C4-2B (cell line): ENCODE results near the gene MAPKAPK2.

Experiments used
- ZFX ChIP-seq: fragments of 450-650 bp; IDR thresholded peaks from 2 replicates; pipeline ENCODE4 v1.6.1; 2017
- TF ChIP-seq, protein P1 (sequence below): fragments of 450-650 bp; conservative IDR thresholded peaks from 2 replicates; pipeline ENCODE4 v1.5.1; 2017; ENCODE audit warnings: mild to moderate bottlenecking

- TF ChIP-seq, protein P1, sequence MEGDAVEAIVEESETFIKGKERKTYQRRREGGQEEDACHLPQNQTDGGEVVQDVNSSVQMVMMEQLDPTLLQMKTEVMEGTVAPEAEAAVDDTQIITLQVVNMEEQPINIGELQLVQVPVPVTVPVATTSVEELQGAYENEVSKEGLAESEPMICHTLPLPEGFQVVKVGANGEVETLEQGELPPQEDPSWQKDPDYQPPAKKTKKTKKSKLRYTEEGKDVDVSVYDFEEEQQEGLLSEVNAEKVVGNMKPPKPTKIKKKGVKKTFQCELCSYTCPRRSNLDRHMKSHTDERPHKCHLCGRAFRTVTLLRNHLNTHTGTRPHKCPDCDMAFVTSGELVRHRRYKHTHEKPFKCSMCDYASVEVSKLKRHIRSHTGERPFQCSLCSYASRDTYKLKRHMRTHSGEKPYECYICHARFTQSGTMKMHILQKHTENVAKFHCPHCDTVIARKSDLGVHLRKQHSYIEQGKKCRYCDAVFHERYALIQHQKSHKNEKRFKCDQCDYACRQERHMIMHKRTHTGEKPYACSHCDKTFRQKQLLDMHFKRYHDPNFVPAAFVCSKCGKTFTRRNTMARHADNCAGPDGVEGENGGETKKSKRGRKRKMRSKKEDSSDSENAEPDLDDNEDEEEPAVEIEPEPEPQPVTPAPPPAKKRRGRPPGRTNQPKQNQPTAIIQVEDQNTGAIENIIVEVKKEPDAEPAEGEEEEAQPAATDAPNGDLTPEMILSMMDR: no peak
- TF ChIP-seq ZFX: no peak
Observed at GRCh38 chr1:206766251-206766856, 81.6 kb downstream of the MAPKAPK2 start.
